ENCODE results near the gene PLTP.

GRCh38 chr20:45898285-45898684, 13.7 kb downstream of the PLTP start:
- TF ChIP-seq CTCF (IDR thresholded peaks at IDR 0.05): no peak
- no peak for TF ChIP-seq POLR2A (IDR thresholded peaks at IDR 0.05)

Data from heart left ventricle (tissue), 13 donors.